HG03064 (cell line): ENCODE data around the gene ZNF778.
"Not testable (repeated sequence)": the region's sequence is repeated elsewhere in the genome, so short reads cannot be mapped to it uniquely, and the experiment has no call there.

Experiments
- ATAC-seq: cut with Tn5 transposase; IDR thresholded peaks from one replicate; pipeline ENCODE4 v1.9.1; 2021; ENCODE audit warnings: low read depth; ENCODE audit not compliant: unreplicated experiment

ZNF778 gene

DNA sequence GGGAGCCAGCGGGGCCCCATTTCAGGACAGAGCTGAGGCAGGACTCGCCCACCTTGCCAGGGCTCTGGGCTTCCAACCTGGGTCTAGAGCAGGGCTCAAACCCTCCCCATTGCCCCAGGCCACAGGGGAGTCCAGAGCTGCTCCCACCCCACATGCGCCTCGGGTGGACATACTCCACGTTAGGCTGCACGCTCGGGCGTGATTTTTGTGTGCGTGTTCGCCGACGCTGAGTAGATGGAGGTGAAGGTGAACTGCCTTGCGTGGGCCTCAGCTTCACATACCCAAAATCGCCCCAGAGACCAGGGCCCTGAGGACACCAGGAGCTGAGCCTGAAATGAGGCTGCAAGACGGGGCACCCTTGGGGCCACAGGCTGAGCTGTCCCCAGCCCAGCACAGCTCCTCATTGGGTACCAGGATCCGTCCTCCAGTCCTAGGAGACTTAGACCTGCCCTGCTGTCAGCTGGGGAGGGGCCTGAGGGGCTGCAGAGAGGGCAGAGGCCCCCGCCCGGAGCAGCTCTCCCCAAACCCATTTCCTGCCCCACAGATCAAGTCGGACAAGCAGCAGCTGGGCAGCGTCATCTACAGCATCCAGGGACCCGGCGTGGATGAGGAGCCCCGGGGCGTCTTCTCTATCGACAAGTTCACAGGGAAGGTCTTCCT, 37.7 kb upstream of the ZNF778 start:
- no peak for ATAC-seq

GRCh38 chr16:89183463-89183862, 34.0 kb upstream of the ZNF778 start:
- no peak for ATAC-seq

DNA sequence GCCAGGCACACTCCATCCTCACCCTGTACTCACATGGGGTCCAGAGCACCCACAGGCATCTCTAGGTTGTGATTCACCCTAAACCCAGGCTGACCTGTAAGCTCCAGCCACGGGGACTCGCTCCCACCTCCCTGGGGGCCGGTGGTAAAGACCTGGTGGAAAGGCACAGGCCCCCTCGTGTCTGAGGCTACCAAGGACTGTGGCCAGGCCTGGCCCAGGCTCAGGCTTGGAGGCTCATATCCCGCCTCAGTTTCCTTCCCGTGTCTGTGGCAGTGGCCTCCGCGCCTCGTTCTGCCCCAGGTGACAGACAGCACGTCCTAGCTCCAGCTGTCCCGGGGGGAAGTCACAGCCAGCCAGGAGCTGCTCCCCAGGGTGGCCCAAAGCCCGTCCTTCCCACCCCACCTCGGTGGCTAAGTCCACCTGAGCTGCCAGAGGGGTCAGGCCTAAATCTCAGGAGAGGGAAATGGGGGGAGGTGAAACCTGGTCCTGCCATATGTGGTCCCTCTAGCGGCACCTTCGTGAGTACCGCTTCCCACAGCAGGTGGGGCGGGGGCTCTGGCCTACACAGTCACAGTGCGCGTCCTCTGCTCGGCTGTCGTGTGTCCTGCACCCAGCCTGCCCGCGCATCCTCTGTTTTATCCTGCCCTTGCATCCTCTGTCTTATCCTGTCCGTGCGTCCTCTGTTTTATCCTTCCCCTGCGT, 33.4 kb upstream of the ZNF778 start:
- ATAC-seq, result no peak

- ATAC-seq, result no peak
Measured at GRCh38 chr16:89184677-89184932, 32.9 kb upstream of the ZNF778 start.

DNA sequence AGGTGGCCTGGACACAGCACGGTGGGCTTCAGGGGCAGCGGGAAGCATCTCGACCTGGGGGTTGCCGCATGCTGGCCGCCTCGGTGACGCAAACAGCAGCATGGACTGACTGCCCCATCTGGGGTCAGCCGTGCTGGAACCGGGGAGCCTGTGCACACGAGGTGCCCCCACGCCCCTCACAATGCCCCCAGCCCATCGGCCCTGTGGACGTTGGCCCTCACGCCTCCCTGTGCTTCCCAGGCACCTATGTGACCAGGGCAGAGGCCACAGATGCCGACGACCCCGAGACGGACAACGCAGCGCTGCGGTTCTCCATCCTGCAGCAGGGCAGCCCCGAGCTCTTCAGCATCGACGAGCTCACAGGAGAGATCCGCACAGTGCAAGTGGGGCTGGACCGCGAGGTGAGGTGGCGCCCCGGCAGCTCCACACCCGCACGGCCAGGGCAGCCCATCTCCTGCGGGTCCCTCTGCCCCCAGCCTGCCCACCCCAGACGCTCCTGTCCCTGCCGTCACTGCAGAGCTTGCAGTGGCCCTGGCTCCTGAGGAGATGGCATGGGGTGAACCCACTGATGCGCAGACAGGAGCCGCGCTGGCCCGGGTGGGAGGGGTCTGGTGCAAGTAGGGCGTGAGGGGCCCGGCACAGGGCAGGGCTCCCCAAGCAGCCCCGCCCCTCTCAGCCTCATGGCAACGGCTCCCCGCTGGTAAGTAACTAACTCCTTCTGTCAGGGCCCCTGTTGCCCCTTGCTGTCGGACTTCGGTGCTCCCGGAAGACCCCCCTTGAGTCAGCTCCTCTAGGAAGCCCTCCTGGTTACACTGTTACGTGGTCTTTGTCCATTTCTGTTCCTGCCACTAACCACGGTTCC, 32.3 kb upstream of the ZNF778 start:
- ATAC-seq, result no peak

GRCh38 chr16:89185887-89186592, 31.5 kb upstream of the ZNF778 start:
- not testable (repeated sequence) for ATAC-seq

GRCh38 chr16:89186593-89187031, 30.9 kb upstream of the ZNF778 start:
- ATAC-seq, result not testable (repeated sequence)

DNA sequence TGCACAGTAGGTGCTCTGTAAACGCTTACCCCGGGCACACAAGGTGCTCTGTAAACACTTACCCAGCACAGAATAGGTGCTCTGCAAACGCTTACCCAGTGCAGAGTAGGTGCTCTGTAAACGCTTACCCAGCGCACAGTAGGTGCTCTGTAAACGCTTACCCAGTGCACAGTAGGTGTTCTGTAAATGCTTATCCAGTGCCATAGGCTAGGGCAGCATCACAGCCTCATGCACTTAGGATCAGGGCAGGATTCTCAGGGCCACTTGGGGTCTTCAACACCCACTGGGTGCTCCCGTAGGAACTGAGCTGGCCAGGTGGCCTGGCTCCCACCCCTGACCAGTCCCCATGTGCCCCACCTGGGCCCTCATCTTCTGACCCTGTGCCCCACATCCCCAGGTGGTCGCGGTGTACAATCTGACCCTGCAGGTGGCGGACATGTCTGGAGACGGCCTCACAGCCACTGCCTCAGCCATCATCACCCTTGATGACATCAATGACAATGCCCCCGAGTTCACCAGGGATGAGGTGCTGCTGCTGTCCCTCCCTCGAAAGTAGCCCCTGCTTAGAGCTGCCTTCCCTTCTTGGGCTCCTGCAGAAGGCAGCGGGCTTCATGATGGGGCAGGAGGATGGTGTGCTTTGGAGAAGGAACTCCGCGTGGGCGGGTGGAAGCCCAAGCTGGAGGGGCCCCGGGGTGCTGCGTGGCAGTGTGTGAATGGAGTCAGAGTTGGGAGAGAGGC, 30.3 kb upstream of the ZNF778 start:
- ATAC-seq, result no peak

GRCh38 chr16:89187770-89188392, 29.6 kb upstream of the ZNF778 start:
- ATAC-seq, result no peak

DNA sequence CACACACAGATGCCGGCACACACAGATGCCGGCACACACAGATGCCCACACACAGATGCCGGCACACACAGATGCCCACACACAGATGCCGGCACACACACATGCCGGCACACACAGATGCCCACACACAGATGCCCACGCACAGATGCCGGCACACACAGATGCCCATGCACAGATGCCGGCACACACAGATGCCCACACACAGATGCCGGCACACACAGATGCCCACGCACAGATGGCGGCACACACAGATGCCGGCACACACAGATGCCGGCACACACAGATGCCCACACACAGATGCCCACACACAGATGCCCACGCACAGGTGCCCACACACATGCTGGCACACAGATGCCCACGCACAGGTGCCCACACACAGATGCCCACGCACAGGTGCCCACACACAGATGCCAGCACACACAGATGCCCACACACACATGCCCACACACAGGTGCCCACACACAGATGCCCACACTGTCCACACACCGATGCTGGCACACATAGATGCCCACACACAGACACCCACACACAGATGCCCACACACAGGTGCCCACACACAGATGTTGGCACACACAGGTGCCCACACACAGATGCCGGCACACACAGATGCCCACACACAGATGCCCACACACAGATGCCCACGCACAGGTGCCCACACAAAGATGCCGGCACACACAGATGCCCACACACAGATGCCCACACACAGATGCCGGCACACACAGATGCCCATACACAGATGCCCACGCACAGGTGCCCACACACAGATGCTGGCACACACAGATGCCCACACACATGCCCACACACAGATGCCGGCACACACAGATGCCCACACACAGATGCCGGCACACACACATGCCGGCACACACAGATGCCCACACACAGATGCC, 28.8 kb upstream of the ZNF778 start:
- ATAC-seq, result not testable (repeated sequence)

DNA sequence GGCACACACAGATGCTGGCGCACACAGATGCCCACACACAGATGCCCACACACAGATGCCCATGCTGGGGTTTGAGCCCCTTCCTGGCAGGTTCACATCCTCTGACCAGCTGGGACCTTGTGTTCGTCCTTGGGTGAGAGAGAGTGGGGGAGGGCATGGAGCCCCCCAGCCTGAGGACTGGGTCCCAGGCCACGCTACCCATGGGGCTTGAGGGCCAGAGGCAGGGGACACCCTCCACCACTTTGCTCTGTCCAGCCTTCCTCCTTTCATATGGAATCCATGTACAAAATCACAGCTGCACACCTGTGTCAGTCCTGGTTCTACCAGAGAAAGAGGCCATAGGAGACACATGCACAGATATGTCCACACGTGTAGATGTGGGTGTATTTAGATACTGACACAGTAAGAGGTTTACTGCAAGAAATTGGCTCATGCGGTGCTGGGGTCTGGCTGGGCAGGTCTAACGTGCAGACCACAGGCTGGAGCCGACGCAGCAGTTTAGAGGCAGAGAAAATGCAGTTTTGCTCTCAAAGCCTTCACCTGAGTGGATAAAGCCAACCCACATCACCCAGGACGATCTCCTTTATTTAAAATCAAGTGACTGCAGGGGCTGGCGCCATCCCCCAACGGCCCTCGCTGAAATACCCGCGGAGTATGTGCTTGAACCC, 28.0 kb upstream of the ZNF778 start:
- ATAC-seq, result no peak

- no peak for ATAC-seq
Measured at GRCh38 chr16:89190150-89190958, 27.1 kb upstream of the ZNF778 start.

DNA sequence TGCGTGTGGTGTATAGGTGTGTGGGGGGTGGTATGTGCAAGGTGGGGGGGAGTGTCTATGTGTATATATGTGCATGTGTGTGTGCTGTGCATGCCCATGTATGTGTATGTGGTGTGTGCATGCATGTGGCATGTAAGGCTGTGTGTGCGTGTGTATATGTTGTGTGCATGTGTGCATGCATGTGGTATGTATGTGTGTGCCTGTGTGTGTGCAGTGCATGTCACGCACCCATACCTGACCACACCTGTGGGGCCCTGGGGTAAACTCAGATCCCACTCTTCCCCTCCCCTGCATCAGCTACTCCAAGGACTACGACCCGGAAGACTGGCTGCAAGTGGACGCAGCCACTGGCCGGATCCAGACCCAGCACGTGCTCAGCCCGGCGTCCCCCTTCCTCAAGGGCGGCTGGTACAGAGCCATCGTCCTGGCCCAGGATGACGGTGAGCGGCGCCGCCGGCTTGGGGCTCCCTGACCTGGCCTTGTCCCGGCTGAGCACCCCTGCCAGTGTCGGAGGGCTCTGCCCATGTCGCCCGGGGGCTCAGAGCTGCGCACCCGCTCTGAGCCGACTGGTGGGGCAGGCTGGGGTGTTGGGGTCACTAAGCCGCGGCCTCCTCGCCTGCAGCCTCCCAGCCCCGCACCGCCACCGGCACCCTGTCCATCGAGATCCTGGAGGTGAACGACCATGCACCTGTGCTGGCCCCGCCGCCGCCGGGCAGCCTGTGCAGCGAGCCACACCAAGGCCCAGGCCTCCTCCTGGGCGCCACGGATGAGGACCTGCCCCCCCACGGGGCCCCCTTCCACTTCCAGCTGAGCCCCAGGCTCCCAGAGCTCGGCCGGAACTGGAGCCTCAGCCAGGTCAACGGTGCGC, 26.2 kb upstream of the ZNF778 start:
- no peak for ATAC-seq

DNA sequence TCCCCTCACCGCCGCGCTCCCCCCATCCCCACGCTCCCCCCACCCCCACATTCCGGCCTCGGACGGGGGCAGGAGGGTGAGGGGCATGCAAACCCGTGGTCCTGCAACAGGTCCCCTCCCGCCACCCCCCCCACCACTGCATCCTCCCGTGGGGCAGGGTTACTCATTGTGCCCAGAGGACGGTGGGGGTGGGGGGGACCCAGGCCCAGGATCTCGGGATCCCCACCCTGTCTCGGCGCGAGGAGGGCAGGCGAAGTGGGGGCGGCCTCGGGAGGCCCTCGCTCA, 25.7 kb upstream of the ZNF778 start:
- ATAC-seq, result no peak

DNA sequence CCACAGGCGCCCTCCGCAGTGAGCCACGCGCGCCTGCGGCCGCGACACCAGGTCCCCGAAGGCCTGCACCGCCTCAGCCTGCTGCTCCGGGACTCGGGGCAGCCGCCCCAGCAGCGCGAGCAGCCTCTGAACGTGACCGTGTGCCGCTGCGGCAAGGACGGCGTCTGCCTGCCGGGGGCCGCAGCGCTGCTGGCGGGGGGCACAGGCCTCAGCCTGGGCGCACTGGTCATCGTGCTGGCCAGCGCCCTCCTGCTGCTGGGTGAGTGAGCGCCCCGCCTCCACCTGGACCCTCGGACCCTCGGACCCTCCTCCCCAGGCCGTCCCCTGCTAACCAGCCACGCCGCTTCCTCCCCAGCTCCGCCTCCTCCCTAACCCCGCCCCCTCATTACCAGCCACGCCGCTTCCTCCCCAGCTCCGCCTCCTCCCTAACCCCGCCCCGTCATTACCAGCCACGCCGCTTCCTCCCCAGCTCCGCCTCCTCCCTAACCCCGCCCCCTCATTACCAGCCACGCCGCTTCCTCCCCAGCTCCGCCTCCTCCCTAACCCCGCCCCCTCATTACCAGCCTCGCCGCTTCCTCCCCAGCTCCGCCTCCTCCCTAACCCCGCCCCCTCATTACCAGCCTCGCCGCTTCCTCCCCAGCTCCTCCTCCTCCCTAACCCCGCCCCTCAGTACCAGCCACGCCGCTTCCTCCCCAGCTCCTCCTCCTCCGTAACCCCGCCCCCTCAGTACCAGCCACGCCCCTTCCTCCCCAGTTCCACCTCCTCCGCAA, 25.1 kb upstream of the ZNF778 start:
- ATAC-seq, result not testable (repeated sequence)

DNA sequence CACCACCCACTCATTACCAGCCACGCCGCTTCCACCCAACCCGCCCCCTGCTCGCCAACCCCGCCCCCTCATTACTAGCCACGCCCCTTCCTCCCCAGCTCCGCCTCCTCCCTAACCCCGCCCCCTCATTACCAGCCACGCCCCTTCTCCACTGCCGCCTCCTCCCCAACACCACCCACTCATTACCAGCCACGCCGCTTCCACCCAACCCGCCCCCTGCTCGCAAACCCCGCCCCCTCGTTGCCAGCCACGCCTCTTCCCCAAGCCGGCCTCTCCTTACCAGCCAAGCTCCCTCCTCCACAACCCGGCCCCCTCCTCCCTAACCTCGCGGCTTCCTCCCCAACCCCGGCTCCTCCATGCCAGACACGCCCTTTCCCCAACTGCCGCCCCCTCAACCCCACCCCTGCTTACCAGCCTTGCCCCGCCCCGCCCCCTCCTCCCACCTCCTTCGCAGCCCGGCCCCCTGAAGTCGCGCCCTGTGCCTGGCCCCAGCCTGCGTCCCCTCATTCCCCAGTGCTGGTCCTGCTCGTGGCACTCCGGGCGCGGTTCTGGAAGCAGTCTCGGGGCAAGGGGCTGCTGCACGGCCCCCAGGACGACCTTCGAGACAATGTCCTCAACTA, 24.4 kb upstream of the ZNF778 start:
- ATAC-seq, result no peak
